ENCODE measurements around the gene SERGEF. TPM values are rescaled to one million over a fixed set of nuclear protein-coding genes. Genes with fewer than 3 reads are reported as not detected.

Gene SERGEF
- total and polyA plus RNA-seq, 8 donors = 16.2 to 26.1 (median 19.7) TPM

DNA sequence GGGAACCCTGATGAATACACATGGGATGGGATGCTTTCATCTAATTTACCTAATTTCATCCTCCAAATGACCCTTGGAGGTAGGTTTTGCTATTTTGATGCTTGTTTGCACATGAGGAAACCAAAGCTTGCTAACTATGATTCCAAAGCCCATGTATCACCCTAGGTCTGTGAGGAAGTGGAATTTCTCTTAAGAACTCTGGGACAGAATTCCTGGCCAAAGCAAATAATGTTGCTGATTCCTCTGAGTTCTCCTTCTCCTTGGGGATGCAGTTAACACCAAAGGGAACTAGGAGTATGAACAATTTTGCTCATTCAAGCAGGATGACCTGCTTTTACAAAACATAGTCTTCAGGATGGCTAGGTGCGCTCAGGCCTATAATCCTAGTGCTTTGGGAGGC lies 198.3 kb downstream of the SERGEF start:
- no peaks in the 10 kb centered on the region for H3K4me1 ChIP-seq
- H3K36me3 ChIP-seq = no peaks in the 10 kb centered on the region
- TF ChIP-seq CTCF (IDR thresholded peaks at IDR 0.05) = no peak
- DNase-seq = no peak
- no peak for ATAC-seq
- no peak overlapping the region for H3K27ac ChIP-seq
- H3K27me3 ChIP-seq = no peaks in the 10 kb centered on the region
- H3K4me3 ChIP-seq = no peak overlapping the region
- H3K9me3 ChIP-seq = no peaks in the 10 kb centered on the region
- intact Hi-C loops (cut with DNase I) = no loop called here

GRCh38 chr11:17813391-17814059 lies 199.3 kb downstream of the SERGEF start:
- no peak for ATAC-seq
- Histone ChIP-seq H3K36me3 (no peaks in the 10 kb centered on the region), H3K27ac (no peak overlapping the region), H3K9me3 (no peaks in the 10 kb centered on the region), H3K4me1 (no peaks in the 10 kb centered on the region), H3K4me3 (no peak overlapping the region), H3K27me3 (no peaks in the 10 kb centered on the region)
- intact Hi-C loops (cut with DNase I) = no loop called here
- no peak for TF ChIP-seq CTCF (IDR thresholded peaks at IDR 0.05)
- no peak for DNase-seq

DNA sequence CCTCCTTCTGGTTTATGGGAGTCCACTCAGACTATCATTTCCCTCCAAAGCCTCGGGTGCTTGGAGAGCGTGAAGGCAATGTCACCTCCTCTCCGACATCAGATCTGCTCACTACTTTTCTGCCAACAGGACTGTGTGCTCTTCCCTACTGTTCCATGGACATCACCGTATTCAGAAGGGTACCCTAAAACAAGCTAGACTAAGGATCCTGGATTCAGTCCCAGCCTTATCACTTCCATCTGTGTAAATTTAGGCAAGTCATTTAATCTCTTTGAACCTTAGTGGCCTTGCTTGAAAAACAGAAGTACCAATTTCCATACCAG lies 200.0 kb downstream of the SERGEF start:
- H3K4me3 ChIP-seq = no peak overlapping the region
- intact Hi-C loops (cut with DNase I) = no loop called here
- no peak for ATAC-seq

DNA sequence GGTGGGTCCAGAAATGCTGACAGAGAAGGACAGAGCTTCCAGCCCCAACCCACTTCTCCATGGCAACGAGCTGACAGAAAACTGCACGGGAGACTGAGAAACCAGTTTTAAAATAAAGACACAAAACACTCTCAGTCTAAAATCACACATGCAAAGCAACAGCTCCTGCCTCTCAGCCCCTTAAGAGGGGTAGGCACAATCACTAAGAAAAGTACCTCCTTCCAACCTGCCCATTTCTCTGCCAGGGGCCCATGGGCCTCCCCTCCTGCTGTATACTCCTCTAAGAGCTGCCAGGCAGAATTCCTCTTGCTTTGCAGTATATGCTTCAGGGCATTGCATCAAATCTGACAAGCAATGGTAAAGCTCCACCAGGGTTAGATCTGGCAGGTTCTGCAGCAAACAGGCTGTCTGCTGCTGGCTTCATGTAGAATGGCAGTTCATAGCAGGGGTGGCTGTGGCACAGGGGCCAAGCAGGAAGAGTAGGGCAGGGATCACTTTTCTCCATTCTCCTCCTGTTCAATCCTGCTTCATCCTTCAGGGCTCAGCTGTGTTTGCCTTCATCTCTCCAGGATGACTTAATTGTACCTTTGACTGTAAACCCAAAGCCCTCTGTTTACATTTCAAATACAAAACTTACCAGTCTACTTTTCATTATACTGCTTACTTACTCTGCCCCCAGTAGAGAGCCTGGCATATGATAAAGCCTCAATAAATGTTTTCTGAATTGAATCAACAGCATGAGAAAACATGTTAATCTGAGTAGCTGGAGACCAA lies 200.6 kb downstream of the SERGEF start:
- H3K4me3 ChIP-seq = no peak overlapping the region
- ATAC-seq = no peak
- TF ChIP-seq CTCF (IDR thresholded peaks at IDR 0.05) = no peak
- H3K36me3 ChIP-seq = no peaks in the 10 kb centered on the region
- no peaks in the 10 kb centered on the region for H3K4me1 ChIP-seq
- H3K27me3 ChIP-seq = no peaks in the 10 kb centered on the region
- no peaks in the 10 kb centered on the region for H3K9me3 ChIP-seq
- peak in 1 of 4 donors; percentile 23 for DNase-seq
- intact Hi-C loops (cut with DNase I) = no loop called here
- H3K27ac ChIP-seq = no peak overlapping the region

More for the DNA sequence above, 200.0 kb downstream of the SERGEF start:
- no peak overlapping the region for H3K27ac ChIP-seq
- no peaks in the 10 kb centered on the region for H3K4me1 ChIP-seq
- no peaks in the 10 kb centered on the region for H3K36me3 ChIP-seq
- no peak for DNase-seq
- no peaks in the 10 kb centered on the region for H3K9me3 ChIP-seq
- TF ChIP-seq CTCF (IDR thresholded peaks at IDR 0.05) = no peak
- H3K27me3 ChIP-seq = no peaks in the 10 kb centered on the region

DNA sequence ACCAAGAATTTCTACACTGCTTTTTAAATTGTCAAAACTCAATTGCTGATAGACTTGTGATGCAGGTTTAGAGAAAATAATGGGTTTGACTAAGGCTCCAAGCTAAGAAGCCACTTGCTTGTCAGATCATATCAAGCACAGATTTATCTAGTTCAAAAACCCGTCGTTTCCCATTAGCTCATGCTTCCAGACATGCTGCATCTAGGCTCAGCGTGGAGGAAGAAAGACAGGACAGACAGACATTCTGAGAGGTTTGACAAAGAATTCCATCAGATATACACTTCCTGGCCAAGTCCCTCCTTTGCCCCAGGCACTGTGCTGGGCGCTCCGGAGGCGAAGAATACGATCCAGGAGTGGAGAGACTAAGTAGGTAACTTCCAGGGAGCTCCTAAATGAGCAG lies 201.5 kb downstream of the SERGEF start:
- TF ChIP-seq CTCF (IDR thresholded peaks at IDR 0.05) = no peak
- Histone ChIP-seq H3K36me3 (no peaks in the 10 kb centered on the region), H3K4me3 (no peak overlapping the region), H3K27me3 (no peaks in the 10 kb centered on the region), H3K4me1 (no peaks in the 10 kb centered on the region), H3K9me3 (no peaks in the 10 kb centered on the region), H3K27ac (no peak overlapping the region)
- DNase-seq (no peak), ATAC-seq (no peak)
- intact Hi-C loops (cut with DNase I) = no loop called here

All from left lung (tissue), 10 donors.